ENCODE measurements around the gene NFATC1.

Gene NFATC1

GRCh38 chr18:79459946-79460480, 64.3 kb downstream of the NFATC1 start:
- no peak for DNase-seq

- no peak for DNase-seq
These were observed 65.0 kb downstream of the NFATC1 start for GRCh38 chr18:79460481-79461300.

GRCh38 chr18:79461627-79462026, 65.9 kb downstream of the NFATC1 start:
- no peak for DNase-seq

GRCh38 chr18:79463424-79463960, 67.8 kb downstream of the NFATC1 start:
- no peak for DNase-seq

DNA sequence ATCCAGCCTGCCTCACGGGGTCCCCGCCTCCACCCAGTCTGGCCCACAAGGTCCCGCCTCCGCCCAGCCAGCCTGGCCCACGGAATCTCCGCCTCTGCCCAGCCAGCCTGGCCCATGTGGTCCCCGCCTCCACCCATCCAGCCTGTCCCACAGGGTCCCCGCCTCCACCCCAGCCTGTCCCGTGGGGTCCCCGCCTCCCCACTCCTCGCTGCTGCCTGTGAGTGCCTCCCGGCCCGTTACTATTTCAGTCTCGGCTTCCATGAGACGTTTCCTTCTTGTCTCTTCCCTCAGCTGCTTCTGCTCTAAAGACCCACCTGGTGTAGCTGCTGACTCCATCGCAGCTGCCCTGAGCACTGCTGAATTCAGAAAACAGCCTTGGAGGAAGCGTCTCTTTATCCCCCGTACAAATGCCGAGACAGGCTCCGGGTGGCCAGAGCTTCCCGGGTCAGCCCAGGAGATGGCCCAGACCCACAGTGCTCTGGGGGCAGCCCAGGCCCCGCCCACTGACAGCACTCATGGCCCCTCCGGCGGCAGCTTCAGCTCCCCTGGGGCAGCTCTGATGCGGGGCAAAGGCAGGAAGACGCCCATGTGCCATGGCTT, 69.8 kb downstream of the NFATC1 start:
- no peak for DNase-seq

- DNase-seq: no peak
These were observed 70.9 kb downstream of the NFATC1 start for GRCh38 chr18:79466591-79466990.

DNA sequence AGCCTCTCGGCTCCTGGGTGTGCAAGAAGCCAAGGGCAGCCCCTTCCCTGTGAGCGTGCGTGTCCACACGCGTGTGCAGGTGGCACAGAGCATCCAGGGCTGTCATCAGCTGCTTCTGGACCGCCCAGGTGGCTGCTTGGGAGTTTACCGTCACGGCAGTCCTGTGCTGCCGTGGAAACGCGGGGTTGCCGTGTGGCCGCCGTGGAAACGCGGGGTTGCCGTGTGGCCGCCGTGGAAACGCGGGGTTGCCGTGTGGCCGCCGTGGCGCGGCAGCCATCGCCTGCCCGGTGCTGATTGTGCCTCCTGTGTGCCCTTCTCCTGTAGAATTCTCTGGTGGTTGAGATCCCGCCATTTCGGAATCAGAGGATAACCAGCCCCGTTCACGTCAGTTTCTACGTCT, 71.4 kb downstream of the NFATC1 start:
- DNase-seq: no peak

DNA sequence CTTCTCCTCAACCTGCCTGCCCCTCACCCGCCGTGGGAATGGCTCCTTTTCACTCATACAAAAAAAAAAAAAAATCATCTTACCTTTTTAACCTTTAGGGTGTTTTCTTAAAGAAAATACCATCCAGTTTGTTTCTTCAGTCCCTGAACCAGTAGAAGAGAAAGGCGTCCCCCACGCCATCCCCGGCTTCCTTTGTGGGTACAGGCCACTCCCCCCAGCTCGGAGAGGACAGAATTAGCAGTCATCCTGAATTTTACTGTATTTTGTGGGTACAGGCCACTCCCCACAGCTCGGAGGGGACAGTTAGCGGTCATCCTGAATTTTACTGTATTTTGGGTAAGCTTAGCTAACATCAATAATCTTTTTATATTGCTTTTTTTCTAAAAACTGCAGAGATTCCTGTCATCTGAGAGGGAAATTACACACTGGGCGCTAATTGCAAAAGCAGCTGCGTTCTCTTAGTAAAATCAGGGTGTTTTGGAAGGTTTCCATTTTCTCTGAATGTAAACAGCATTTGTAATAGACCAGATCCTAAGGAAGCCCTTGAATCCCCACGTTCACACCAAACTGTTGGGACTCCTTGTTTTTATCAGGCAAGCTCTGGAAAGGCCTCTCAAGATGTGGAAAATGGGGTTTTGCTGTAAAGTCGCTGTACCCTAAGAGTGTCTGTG, 72.5 kb downstream of the NFATC1 start:
- no peak for DNase-seq

GRCh38 chr18:79469309-79469708, 73.6 kb downstream of the NFATC1 start:
- no peak for DNase-seq

DNA sequence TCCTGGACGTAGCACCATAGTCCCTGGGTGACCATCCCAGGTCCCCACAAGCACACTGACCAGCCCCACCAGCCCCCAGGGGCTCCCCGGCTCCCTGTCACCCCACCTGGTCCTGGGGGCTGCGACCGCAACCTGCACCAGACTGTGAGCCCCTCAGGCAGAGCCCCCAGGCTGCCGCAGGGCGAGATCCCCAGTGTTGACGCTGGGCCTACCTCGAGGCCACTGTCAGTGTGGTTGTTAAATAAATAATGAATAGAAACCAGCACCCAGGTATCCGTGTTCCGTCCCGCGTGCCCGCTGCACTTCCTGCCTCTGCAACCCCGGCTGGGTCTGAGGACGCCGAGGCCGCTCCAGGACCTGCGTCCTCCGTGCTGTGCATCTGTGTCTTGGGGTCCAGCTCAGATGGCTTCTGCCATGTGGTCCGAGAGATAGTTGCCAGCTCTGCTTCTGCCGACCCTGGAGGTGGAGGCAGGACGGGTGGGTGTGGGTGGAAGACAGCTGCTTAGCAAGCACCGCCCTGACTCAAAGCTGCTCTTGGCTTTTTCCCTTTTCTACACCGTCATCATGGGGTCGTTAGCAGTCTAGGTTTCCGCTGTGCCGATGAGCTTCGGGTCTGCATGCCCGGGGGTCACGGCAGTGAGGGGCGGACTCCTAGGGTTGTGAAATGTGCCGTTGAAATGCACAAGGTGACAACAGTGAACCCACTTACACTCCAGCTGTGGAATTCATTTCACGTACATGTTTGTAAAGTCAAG, 74.2 kb downstream of the NFATC1 start:
- no peak for DNase-seq

- no peak for DNase-seq
These were observed 74.8 kb downstream of the NFATC1 start for GRCh38 chr18:79470547-79470946.

DNA sequence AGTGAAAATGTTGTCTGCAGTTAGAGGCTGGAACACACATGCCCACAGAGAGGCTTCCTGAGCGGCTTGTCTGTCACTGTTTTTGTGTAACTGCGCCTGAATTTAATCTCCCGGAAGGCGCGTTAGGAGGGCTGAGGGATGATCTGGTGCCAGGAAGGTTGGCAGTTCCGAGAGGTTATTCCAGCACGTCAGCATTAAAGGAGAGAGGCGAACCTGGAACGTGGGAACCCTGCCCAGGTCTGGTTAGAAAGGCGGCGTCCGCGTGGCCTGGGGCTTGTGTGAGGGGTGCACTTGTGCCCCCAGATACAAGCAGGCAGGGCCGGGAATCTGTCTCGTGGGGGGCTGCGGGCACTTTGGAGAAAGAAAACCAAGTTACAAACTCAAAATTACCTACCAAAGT, 75.3 kb downstream of the NFATC1 start:
- no peak for DNase-seq

- DNase-seq: no peak
These were observed 75.9 kb downstream of the NFATC1 start for GRCh38 chr18:79471597-79471996.

DNA sequence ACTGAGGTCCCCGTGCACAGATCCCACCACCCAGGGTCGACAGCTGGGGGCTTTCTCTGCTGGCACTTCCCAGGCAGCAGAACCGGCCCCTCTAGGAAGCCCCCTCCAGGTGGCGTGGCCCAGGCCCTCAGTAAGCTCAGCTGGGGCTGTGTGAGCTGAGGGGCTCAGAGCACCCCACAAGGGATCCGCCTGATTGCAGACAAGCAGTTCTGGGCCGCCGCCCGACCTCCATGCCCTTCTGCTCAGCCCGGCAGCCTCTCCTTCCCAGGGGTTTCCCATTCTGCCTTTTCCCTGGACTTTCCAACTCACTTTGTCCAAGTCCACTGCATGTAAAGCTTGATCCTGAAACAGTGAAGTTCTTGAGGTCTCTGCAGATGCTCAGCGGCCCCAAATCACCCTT, 76.4 kb downstream of the NFATC1 start:
- DNase-seq: no peak

GRCh38 chr18:79472946-79473345, 77.2 kb downstream of the NFATC1 start:
- no peak for DNase-seq

DNA sequence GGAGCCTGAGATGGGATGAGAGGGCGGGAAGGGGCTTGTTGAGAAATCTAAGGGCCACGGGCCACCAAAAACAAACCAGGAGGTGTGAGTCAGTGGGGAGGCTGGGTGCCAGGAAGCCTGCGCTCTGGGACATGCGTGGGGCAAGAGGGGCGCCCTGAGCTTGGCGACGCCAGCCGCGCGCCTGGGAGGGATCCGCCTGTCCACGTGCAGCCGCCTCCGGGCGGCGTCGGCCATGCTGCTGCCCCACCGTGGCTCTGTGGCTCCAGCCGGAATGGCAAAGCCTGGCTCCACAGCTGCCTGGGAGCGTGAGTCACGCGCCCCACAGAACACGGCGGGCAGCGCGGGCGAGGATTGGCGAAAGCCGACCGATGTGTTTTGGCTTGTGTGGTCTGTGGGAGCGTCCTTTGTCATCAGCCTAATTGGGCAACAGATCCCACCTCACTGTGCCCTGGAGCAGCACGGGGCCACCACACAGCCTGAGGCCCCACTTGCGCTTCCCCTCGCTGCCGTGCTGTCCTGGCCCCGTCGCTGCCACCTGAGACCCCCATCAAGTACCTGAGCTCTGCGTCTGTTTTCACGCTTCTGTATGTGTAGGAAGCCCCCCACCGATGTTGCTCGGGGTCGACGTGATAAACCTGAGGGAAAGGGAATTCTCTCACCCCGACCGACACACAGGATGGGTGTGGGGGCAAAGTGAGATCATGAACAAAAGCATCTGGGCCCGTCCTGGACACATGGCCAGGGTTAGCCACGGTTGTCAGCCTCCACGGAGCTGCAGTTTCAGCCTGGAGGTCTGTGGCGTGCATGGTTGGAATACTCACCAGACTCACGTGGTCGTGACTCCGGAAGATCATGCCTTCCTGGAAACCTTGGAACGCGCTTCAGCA, 80.5 kb downstream of the NFATC1 start:
- DNase-seq: no peak

GRCh38 chr18:79476918-79477571, 81.3 kb downstream of the NFATC1 start:
- no peak for DNase-seq

DNA sequence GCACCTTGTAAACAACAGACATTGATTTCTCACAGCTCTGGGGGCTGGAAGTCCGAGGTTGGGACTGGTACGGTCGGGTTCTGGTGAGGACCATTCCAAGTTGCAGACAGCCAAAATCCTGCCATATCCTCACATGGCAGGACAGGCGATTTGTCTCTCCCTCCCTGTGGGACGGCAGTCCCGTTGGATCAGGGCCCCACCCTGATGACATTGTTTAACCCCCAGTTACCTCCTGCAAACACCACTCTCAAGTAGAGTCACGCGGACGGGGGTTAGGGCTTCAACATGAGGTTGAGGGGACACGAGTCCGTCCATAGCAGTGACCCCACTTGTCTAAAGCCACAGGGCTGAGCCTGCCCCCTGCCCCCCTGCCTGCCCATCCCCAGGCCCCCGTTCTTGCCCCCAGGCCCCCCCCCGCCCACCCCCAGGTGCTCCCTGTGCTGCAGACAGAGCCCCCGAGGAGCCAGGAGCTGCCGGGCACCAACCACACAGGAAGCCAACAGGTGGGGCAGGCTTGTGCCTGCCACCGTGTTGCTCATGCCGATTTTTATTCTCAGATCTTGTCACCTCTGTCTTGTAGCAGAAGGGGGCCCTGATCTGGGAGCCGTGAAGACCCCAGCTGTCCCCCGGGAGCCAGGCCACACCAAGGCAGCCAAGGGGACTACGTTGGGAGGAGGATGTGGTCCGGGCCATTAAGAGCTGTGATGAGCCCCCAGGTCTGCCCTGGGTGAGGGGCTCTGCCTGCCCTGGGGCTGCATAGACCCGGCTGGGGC, 82.2 kb downstream of the NFATC1 start:
- DNase-seq: no peak

GRCh38 chr18:79478484-79479115, 82.9 kb downstream of the NFATC1 start:
- no peak for DNase-seq
